Colonic mucosa (tissue), 4 donors: ENCODE data around the gene RAD18. TPM values are rescaled to one million over a fixed set of nuclear protein-coding genes. Genes with fewer than 3 reads are reported as not detected.

Experiments used
- DNase-seq: peaks from one replicate; pipeline ENCODE4 v3.0.0-alpha.2; 2020
- H3K27ac ChIP-seq: fragments of 200-600 bp; one replicate; pipeline ENCODE4 v1.8.0; 2021
- H3K27me3 ChIP-seq: fragments of 200-600 bp; one replicate; pipeline ENCODE4 v1.8.0; 2021
- H3K36me3 ChIP-seq: fragments of 200-600 bp; one replicate; pipeline ENCODE4 v1.8.0; 2021
- H3K4me1 ChIP-seq: fragments of 200-600 bp; one replicate; pipeline ENCODE4 v1.8.0; 2021; ENCODE audit warnings: mild to moderate bottlenecking
- H3K4me3 ChIP-seq: fragments of 200-600 bp; one replicate; pipeline ENCODE4 v1.8.0; 2021
- H3K9ac ChIP-seq, 2 donors: one replicate each; pipeline ENCODE4 v1.7.0; 2013; ENCODE audit warnings: control low read depth in 2 of 2, low read depth in 2 of 2, low read length in 2 of 2
- H3K9me3 ChIP-seq: fragments of 200-600 bp; one replicate; pipeline ENCODE4 v1.8.0; 2021
- intact Hi-C: fragments of 100-400 bp; cut with DNase I; formaldehyde crosslinking; loops from one replicate; pipeline ENCODE4 v1.14.1; 2022
- total RNA-seq, 2 donors: library from RNA; stranded (reverse); fragmentation: NEBNext Ultra II Directional in 1 of 2; extraction: Animal tissue kit (Norgen Biotek cat#: 25700) in 1 of 2; gene quantifications; one replicate each; pipeline ENCODE4 v1.2.1, GENCODE V29; 2021
- TF ChIP-seq, protein P1 (sequence below): fragments of 200-600 bp; IDR thresholded peaks from one replicate; pipeline ENCODE4 v1.8.0; 2022; ENCODE audit warnings: antibody characterized with exemption, mild to moderate bottlenecking
- donor health status: healthy.
- donor health status: DM: no; HTN: no; CAD: no.
- donor health status: DM: no; HTN: no; CAD: no.

Gene RAD18
- total RNA-seq, 2 donors from 2014 or later: 12.2 to 25.9 TPM

- H3K4me3 ChIP-seq: no peak overlapping the region
- TF ChIP-seq, protein P1, sequence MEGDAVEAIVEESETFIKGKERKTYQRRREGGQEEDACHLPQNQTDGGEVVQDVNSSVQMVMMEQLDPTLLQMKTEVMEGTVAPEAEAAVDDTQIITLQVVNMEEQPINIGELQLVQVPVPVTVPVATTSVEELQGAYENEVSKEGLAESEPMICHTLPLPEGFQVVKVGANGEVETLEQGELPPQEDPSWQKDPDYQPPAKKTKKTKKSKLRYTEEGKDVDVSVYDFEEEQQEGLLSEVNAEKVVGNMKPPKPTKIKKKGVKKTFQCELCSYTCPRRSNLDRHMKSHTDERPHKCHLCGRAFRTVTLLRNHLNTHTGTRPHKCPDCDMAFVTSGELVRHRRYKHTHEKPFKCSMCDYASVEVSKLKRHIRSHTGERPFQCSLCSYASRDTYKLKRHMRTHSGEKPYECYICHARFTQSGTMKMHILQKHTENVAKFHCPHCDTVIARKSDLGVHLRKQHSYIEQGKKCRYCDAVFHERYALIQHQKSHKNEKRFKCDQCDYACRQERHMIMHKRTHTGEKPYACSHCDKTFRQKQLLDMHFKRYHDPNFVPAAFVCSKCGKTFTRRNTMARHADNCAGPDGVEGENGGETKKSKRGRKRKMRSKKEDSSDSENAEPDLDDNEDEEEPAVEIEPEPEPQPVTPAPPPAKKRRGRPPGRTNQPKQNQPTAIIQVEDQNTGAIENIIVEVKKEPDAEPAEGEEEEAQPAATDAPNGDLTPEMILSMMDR: no peak
- H3K27me3 ChIP-seq: no peaks in the 10 kb centered on the region
- DNase-seq: no peak
- intact Hi-C loops: no loop called here
- no peaks in the 10 kb centered on the region for H3K36me3 ChIP-seq
- H3K27ac ChIP-seq: no peak overlapping the region
- H3K9me3 ChIP-seq: no peaks in the 10 kb centered on the region
- no peak overlapping the region for H3K9ac ChIP-seq
- H3K4me1 ChIP-seq: no peaks in the 10 kb centered on the region
Observed at GRCh38 chr3:8839607-8840325, 123.5 kb downstream of the RAD18 start.

- DNase-seq: no peak
- Histone ChIP-seq H3K27ac (no peak overlapping the region), H3K9ac (no peak overlapping the region), H3K4me3 (no peak overlapping the region), H3K4me1 (no peaks in the 10 kb centered on the region), H3K36me3 (no peaks in the 10 kb centered on the region), H3K27me3 (no peaks in the 10 kb centered on the region), H3K9me3 (no peaks in the 10 kb centered on the region)
- TF ChIP-seq, protein P1: no peak
- intact Hi-C loops: no loop called here
Observed at GRCh38 chr3:8838765-8839423, 124.4 kb downstream of the RAD18 start.

DNA sequence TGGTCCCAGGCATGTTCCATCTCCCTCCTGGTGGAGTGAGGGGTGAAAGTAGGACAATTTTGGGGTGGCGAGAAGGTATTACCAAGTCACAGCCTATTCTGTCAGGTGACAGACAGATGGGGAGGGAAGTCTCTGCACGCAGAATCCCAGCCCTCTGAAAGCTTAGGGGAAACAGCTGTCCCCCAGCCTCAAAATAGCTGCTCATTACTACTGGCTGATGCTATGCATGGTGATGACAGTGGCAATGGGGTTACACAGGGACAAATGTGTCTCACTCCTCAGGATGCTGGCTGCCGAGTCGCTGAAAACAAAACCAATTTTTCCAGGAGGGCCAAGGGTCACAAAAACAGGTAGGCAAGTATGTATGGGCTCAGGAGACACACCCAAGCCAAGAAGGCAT is 125.0 kb downstream of the RAD18 start:
- H3K36me3 ChIP-seq: no peaks in the 10 kb centered on the region
- H3K27ac ChIP-seq: no peak overlapping the region
- no peaks in the 10 kb centered on the region for H3K27me3 ChIP-seq
- no peaks in the 10 kb centered on the region for H3K4me1 ChIP-seq
- no peak overlapping the region for H3K4me3 ChIP-seq
- H3K9me3 ChIP-seq: no peaks in the 10 kb centered on the region
- TF ChIP-seq, protein P1: no peak
- H3K9ac ChIP-seq: no peak overlapping the region
- intact Hi-C loops: no loop called here
- DNase-seq: no peak

GRCh38 chr3:8837162-8837561 is 126.1 kb downstream of the RAD18 start:
- Histone ChIP-seq H3K27me3 (no peaks in the 10 kb centered on the region), H3K27ac (no peak overlapping the region), H3K4me3 (no peak overlapping the region), H3K4me1 (no peaks in the 10 kb centered on the region), H3K36me3 (no peaks in the 10 kb centered on the region), H3K9ac (no peak overlapping the region), H3K9me3 (no peaks in the 10 kb centered on the region)
- intact Hi-C loops: no loop called here
- no peak for DNase-seq
- TF ChIP-seq, protein P1: no peak

GRCh38 chr3:8836096-8836495 is 127.2 kb downstream of the RAD18 start:
- Histone ChIP-seq H3K27me3 (no peaks in the 10 kb centered on the region), H3K9me3 (no peaks in the 10 kb centered on the region), H3K9ac (no peak overlapping the region), H3K36me3 (no peaks in the 10 kb centered on the region), H3K27ac (no peak overlapping the region), H3K4me3 (no peak overlapping the region), H3K4me1 (no peaks in the 10 kb centered on the region)
- DNase-seq: no peak
- TF ChIP-seq, protein P1: no peak
- intact Hi-C loops: no loop called here
